HEK293 (cell line): ENCODE measurements around the gene TTLL10.

ENCODE experiments used
- CTCF ChIA-PET: fragments of 350-600 bp; formaldehyde crosslinking; extraction: SDS; loops from one replicate; lab custom pipeline; 2021; ENCODE audit warnings: antibody characterized with exemption; lab: Yijun Ruan, JAX
- POLR2A ChIA-PET: fragments of 300-600 bp; formaldehyde crosslinking; extraction: SDS; loops from one replicate; lab custom pipeline; 2020; ENCODE audit warnings: antibody characterized with exemption, inconsistent platforms; lab: Yijun Ruan, JAX
- H3K27ac ChIP-seq: fragments of 200-500 bp; sonication (Bioruptor generic); 2 replicates; pipeline ENCODE4 v1.5.1; 2014; ENCODE audit warnings: low read depth, low read length, control low read depth, inconsistent platforms; ENCODE audit errors: extremely low read depth
- H3K36me3 ChIP-seq, 2 experiments: fragments of 200-500 bp in 1 of 2; sonication (Bioruptor generic) in 1 of 2; 1 replicate in 1 of 2; 2 replicates in 1 of 2; pipeline ENCODE4 v1.5.1; 2014 to 2017; ENCODE audit warnings: inconsistent platforms in 2 of 2, low read length in 2 of 2; ENCODE audit not compliant: control insufficient read depth in 2 of 2, insufficient read depth in 1 of 2
- H3K4me1 ChIP-seq: fragments of 200-500 bp; sonication (Bioruptor generic); 2 replicates; pipeline ENCODE4 v1.5.1; 2014; ENCODE audit warnings: mild to moderate bottlenecking, low read length, inconsistent platforms; ENCODE audit not compliant: control insufficient read depth, insufficient read depth
- H3K4me3 ChIP-seq: 2 replicates; pipeline ENCODE4 v1.5.1; 2011; ENCODE audit warnings: low read depth, mild to moderate bottlenecking, control low read depth, low read length, moderate library complexity
- H3K9me3 ChIP-seq: fragments of 200-500 bp; sonication (Bioruptor generic); 2 replicates; pipeline ENCODE4 v1.5.1; 2014; ENCODE audit warnings: low read depth, low read length, inconsistent platforms; ENCODE audit not compliant: control insufficient read depth, insufficient read depth
- BCL11B ChIP-seq: fragments of 450-650 bp; formaldehyde crosslinking; IDR thresholded peaks from 2 replicates; pipeline ENCODE4 v1.5.1; 2016; ENCODE audit warnings: low read depth, missing biosample characterization, missing genetic modification characterization
- KLF7 ChIP-seq: fragments of 450-650 bp; formaldehyde crosslinking; IDR thresholded peaks from 2 replicates; pipeline ENCODE4 v1.5.1; 2016; ENCODE audit warnings: missing biosample characterization, missing genetic modification characterization, borderline replicate concordance
- SP7 ChIP-seq: fragments of 450-650 bp; formaldehyde crosslinking; IDR thresholded peaks from 2 replicates; pipeline ENCODE4 v1.5.1; 2016; ENCODE audit warnings: missing biosample characterization, missing genetic modification characterization
- ZBTB20 ChIP-seq: fragments of 450-650 bp; formaldehyde crosslinking; IDR thresholded peaks from 2 replicates; pipeline ENCODE4 v1.5.1; 2016; ENCODE audit warnings: missing biosample characterization, missing genetic modification characterization
- ZBTB48 ChIP-seq: fragments of 450-650 bp; formaldehyde crosslinking; IDR thresholded peaks from 2 replicates; pipeline ENCODE4 v1.5.1; 2016; ENCODE audit warnings: missing biosample characterization, missing genetic modification characterization
- ZBTB8A ChIP-seq: fragments of 450-650 bp; formaldehyde crosslinking; IDR thresholded peaks from 2 replicates; pipeline ENCODE4 v1.5.1; 2016; ENCODE audit warnings: missing biosample characterization, missing genetic modification characterization
- ZFP69B ChIP-seq: fragments of 450-650 bp; formaldehyde crosslinking; IDR thresholded peaks from 2 replicates; pipeline ENCODE4 v1.5.1; 2016; ENCODE audit warnings: missing biosample characterization, missing genetic modification characterization
- ZIC2 ChIP-seq: fragments of 450-650 bp; formaldehyde crosslinking; IDR thresholded peaks from 2 replicates; pipeline ENCODE4 v1.5.1; 2016; ENCODE audit warnings: missing biosample characterization, missing genetic modification characterization
- ZNF2 ChIP-seq: fragments of 450-650 bp; formaldehyde crosslinking; IDR thresholded peaks from 2 replicates; pipeline ENCODE4 v1.5.1; 2016; ENCODE audit warnings: missing biosample characterization, missing genetic modification characterization
- ZNF214 ChIP-seq: fragments of 450-650 bp; formaldehyde crosslinking; IDR thresholded peaks from 2 replicates; pipeline ENCODE4 v1.5.1; 2017; ENCODE audit warnings: missing biosample characterization, mild to moderate bottlenecking, missing genetic modification characterization, borderline replicate concordance
- ZNF292 ChIP-seq: fragments of 450-650 bp; formaldehyde crosslinking; IDR thresholded peaks from 2 replicates; pipeline ENCODE4 v1.5.1; 2016; ENCODE audit warnings: low read depth, missing biosample characterization, missing genetic modification characterization, borderline replicate concordance
- ZNF354C ChIP-seq: fragments of 450-650 bp; formaldehyde crosslinking; IDR thresholded peaks from 2 replicates; pipeline ENCODE4 v1.5.1; 2016; ENCODE audit warnings: missing biosample characterization, missing genetic modification characterization, low read depth, borderline replicate concordance
- ZNF600 ChIP-seq: fragments of 450-650 bp; formaldehyde crosslinking; IDR thresholded peaks from 2 replicates; pipeline ENCODE4 v1.5.1; 2016; ENCODE audit warnings: missing biosample characterization, missing genetic modification characterization
- TF ChIP-seq, protein P1 (sequence below): fragments of 450-650 bp; formaldehyde crosslinking; IDR thresholded peaks from 2 replicates; pipeline ENCODE4 v1.5.1; 2016; ENCODE audit warnings: missing biosample characterization, missing genetic modification characterization
- TF ChIP-seq, protein P2 (sequence below): fragments of 450-650 bp; formaldehyde crosslinking; IDR thresholded peaks from 2 replicates; pipeline ENCODE4 v1.5.1; 2016; ENCODE audit warnings: missing biosample characterization, missing genetic modification characterization
- TF ChIP-seq, protein P3 (sequence below): fragments of 450-650 bp; formaldehyde crosslinking; IDR thresholded peaks from 2 replicates; pipeline ENCODE4 v1.5.1; 2017; ENCODE audit warnings: missing biosample characterization, mild to moderate bottlenecking, missing genetic modification characterization, moderate library complexity
- TF ChIP-seq, protein P4 (sequence below): fragments of 450-650 bp; formaldehyde crosslinking; IDR thresholded peaks from 2 replicates; pipeline ENCODE4 v1.5.1; 2016; ENCODE audit warnings: missing biosample characterization, missing genetic modification characterization
- TF ChIP-seq, protein P5 (sequence below): fragments of 450-650 bp; formaldehyde crosslinking; IDR thresholded peaks from 2 replicates; pipeline ENCODE4 v1.5.1; 2017; ENCODE audit warnings: missing biosample characterization, missing genetic modification characterization
- TF ChIP-seq, protein P6 (sequence below): fragments of 450-650 bp; formaldehyde crosslinking; IDR thresholded peaks from 2 replicates; pipeline ENCODE4 v1.5.1; 2016; ENCODE audit warnings: missing biosample characterization, missing genetic modification characterization, low read depth
- TF ChIP-seq, protein P7 (sequence below): fragments of 450-650 bp; IDR thresholded peaks from 2 replicates; pipeline ENCODE4 v1.5.1; 2018; ENCODE audit warnings: missing biosample characterization, missing genetic modification characterization

TTLL10 gene

DNA sequence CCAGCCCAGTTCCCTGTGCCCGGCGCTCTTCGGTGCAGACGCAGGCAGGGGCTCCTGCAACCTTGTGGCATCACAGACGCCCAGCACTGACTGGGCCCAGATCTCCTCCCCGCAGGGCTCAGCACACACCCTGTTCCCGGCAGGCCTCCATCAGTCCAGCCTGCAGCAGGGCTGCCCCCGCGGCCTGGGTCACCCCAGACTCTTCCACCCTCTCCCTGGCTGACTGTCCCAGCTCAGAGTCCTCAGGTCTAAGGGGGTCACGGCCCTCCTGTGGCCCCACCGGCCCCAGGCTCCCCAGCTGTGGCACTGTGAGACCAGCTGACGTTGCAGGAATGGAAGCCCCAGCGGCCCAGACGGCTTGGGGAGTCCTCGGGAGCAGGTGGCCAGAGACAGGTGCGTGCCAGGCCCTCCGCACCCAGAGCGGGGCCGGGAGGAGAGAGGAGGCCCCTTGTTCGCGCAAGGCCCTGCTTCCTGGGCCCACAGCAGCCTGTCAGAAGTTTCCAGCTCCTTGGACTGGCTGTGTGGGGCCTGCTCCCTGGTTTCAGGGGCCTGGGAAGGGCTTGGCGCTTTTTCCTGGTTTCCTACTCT is 62.6 kb downstream of the TTLL10 start:
- H3K4me1 ChIP-seq, result no peaks in the 10 kb centered on the region; the same call in 1 of the 2 replicates
- TF ChIP-seq ZNF354C, result no peak
- peak; percentile 66 for TF ChIP-seq ZNF600 (tag by site-specific recombination)
- TF ChIP-seq ZIC2 (tag by site-specific recombination), result 0 out of 2 replicates have a peak, but pooled peaks have one; percentile 16
- peak; percentile 10; the same call in 1 of the 2 replicates for TF ChIP-seq BCL11B (tag by site-specific recombination)
- peak; percentile 50; the same call in 1 of the 2 replicates for TF ChIP-seq ZBTB8A (tag by site-specific recombination)
- TF ChIP-seq, protein P1, sequence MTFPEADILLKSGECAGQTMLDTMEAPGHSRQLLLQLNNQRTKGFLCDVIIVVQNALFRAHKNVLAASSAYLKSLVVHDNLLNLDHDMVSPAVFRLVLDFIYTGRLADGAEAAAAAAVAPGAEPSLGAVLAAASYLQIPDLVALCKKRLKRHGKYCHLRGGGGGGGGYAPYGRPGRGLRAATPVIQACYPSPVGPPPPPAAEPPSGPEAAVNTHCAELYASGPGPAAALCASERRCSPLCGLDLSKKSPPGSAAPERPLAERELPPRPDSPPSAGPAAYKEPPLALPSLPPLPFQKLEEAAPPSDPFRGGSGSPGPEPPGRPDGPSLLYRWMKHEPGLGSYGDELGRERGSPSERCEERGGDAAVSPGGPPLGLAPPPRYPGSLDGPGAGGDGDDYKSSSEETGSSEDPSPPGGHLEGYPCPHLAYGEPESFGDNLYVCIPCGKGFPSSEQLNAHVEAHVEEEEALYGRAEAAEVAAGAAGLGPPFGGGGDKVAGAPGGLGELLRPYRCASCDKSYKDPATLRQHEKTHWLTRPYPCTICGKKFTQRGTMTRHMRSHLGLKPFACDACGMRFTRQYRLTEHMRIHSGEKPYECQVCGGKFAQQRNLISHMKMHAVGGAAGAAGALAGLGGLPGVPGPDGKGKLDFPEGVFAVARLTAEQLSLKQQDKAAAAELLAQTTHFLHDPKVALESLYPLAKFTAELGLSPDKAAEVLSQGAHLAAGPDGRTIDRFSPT, result 0 out of 2 replicates have a peak, but pooled peaks have one; percentile 35
- TF ChIP-seq, protein P2, sequence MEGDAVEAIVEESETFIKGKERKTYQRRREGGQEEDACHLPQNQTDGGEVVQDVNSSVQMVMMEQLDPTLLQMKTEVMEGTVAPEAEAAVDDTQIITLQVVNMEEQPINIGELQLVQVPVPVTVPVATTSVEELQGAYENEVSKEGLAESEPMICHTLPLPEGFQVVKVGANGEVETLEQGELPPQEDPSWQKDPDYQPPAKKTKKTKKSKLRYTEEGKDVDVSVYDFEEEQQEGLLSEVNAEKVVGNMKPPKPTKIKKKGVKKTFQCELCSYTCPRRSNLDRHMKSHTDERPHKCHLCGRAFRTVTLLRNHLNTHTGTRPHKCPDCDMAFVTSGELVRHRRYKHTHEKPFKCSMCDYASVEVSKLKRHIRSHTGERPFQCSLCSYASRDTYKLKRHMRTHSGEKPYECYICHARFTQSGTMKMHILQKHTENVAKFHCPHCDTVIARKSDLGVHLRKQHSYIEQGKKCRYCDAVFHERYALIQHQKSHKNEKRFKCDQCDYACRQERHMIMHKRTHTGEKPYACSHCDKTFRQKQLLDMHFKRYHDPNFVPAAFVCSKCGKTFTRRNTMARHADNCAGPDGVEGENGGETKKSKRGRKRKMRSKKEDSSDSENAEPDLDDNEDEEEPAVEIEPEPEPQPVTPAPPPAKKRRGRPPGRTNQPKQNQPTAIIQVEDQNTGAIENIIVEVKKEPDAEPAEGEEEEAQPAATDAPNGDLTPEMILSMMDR, result no peak
- 0 out of 2 replicates have a peak, but pooled peaks have one; percentile 17 for TF ChIP-seq ZBTB48
- TF ChIP-seq ZFP69B (tag by site-specific recombination), result peak; percentile 69
- TF ChIP-seq ZBTB20, result peak; percentile 28; the same call in 1 of the 2 replicates

DNA sequence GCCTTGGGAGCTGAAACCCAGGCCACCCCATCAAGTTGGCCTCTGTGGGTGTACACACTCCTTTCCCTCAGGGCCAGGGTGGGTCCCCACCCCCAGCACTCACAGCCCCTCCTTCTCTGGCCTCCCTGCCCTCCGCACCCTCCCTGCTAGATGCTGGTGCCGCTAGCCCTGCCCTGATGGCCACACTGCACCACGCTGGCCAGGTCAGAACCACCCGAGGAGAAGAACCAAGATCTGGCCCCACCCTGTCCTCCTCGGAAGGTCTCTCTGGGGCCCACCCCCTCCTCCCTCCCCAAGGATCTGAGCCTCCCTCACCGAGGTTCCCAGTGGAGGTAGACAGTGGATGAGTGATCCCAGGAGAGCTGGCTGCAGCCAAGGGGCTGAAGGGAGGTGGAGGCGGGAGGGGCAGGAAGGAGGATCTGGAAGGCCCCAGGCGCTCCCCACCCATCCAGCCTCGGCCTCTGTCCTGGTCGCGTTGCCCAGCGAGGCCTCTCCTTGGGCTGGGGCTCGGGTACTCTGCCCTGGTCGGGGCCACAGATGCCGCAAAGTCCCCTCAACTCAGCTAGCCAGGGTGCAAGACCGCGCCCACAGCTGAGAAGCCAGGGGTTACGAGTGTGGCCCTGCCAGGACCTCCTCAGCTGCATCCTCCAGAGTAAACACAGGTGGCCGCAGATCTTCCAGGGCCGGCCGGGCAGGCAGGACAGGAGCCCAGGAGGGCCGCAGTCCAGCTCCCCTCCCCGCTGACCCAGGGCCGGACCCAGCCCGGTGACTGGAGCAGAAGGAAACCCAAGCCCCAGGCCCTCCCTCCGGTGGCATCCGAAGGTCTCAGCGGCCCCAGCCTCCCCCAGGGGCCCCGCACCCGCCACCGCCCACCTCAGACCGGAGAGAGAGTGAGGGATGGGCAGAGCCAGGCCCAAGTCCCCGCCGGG is 63.5 kb downstream of the TTLL10 start:
- Histone ChIP-seq H3K27ac (peak overlapping the region; percentile 37; the same call in 1 of the 2 replicates), H3K4me1 (no peaks in the 10 kb centered on the region; the same call in 1 of the 2 replicates), H3K9me3 (no peaks in the 10 kb centered on the region), H3K36me3 (peaks cover 0 to 10% of the 10 kb centered on the region in 2 experiments; a peak in 1 of 3 replicates), H3K4me3 (no peak overlapping the region)
- POLR2A ChIA-PET, result interaction anchor here (0.6 to 1.0 kb wide), 2 partner anchors 115 to 162 kb away, joined by 3 to 4 read pairs; partner anchors contain the start of gene CCNL2
- CTCF ChIA-PET, result interaction anchor here (3.2 kb wide), 1 partner anchor 115 kb away, joined by 13 read pairs; no protein-coding TSS in a partner anchor
- TF ChIP-seq ZNF292 (tag by site-specific recombination) (no peak), SP7 (tag by site-specific recombination) (no peak), ZNF214 (tag by site-specific recombination) (no peak), KLF7 (tag by site-specific recombination) (0 out of 2 replicates have a peak, but pooled peaks have one; percentile 18), ZNF2 (no peak), ZNF600 (tag by site-specific recombination) (0 out of 2 replicates have a peak, but pooled peaks have one; percentile 31)
- TF ChIP-seq, protein P3, sequence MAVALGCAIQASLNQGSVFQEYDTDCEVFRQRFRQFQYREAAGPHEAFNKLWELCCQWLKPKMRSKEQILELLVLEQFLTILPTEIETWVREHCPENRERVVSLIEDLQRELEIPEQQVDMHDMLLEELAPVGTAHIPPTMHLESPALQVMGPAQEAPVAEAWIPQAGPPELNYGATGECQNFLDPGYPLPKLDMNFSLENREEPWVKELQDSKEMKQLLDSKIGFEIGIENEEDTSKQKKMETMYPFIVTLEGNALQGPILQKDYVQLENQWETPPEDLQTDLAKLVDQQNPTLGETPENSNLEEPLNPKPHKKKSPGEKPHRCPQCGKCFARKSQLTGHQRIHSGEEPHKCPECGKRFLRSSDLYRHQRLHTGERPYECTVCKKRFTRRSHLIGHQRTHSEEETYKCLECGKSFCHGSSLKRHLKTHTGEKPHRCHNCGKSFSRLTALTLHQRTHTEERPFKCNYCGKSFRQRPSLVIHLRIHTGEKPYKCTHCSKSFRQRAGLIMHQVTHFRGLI (tag by site-specific recombination), result no peak
- TF ChIP-seq, protein P4, sequence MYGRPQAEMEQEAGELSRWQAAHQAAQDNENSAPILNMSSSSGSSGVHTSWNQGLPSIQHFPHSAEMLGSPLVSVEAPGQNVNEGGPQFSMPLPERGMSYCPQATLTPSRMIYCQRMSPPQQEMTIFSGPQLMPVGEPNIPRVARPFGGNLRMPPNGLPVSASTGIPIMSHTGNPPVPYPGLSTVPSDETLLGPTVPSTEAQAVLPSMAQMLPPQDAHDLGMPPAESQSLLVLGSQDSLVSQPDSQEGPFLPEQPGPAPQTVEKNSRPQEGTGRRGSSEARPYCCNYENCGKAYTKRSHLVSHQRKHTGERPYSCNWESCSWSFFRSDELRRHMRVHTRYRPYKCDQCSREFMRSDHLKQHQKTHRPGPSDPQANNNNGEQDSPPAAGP (tag by site-specific recombination), result peak; percentile 93
- TF ChIP-seq, protein P5, sequence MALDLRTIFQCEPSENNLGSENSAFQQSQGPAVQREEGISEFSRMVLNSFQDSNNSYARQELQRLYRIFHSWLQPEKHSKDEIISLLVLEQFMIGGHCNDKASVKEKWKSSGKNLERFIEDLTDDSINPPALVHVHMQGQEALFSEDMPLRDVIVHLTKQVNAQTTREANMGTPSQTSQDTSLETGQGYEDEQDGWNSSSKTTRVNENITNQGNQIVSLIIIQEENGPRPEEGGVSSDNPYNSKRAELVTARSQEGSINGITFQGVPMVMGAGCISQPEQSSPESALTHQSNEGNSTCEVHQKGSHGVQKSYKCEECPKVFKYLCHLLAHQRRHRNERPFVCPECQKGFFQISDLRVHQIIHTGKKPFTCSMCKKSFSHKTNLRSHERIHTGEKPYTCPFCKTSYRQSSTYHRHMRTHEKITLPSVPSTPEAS, result no peak
- TF ChIP-seq, protein P6, sequence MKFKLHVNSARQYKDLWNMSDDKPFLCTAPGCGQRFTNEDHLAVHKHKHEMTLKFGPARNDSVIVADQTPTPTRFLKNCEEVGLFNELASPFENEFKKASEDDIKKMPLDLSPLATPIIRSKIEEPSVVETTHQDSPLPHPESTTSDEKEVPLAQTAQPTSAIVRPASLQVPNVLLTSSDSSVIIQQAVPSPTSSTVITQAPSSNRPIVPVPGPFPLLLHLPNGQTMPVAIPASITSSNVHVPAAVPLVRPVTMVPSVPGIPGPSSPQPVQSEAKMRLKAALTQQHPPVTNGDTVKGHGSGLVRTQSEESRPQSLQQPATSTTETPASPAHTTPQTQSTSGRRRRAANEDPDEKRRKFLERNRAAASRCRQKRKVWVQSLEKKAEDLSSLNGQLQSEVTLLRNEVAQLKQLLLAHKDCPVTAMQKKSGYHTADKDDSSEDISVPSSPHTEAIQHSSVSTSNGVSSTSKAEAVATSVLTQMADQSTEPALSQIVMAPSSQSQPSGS (tag by site-specific recombination), result no peak
- TF ChIP-seq, protein P7, sequence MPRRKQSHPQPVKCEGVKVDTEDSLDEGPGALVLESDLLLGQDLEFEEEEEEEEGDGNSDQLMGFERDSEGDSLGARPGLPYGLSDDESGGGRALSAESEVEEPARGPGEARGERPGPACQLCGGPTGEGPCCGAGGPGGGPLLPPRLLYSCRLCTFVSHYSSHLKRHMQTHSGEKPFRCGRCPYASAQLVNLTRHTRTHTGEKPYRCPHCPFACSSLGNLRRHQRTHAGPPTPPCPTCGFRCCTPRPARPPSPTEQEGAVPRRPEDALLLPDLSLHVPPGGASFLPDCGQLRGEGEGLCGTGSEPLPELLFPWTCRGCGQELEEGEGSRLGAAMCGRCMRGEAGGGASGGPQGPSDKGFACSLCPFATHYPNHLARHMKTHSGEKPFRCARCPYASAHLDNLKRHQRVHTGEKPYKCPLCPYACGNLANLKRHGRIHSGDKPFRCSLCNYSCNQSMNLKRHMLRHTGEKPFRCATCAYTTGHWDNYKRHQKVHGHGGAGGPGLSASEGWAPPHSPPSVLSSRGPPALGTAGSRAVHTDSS (tag by site-specific recombination), result no peak

More for the DNA sequence above, 62.6 kb downstream of the TTLL10 start:
- ChIA-PET POLR2A (interaction anchor here (0.6 to 0.9 kb wide), 2 partner anchors 21 to 142 kb away, joined by 3 read pairs; no protein-coding TSS in a partner anchor), CTCF (interaction anchor here (3.2 kb wide), 1 partner anchor 114 kb away, joined by 13 read pairs; no protein-coding TSS in a partner anchor)
- no peak overlapping the region for H3K4me3 ChIP-seq
- no peaks in the 10 kb centered on the region for H3K9me3 ChIP-seq
- peaks cover 0 to 10% of the 10 kb centered on the region in 2 experiments; a peak in 1 of 3 replicates for H3K36me3 ChIP-seq
- H3K27ac ChIP-seq, result peak overlapping the region; percentile 37; the same call in 1 of the 2 replicates
